Progenitor cell of endocrine pancreas (in vitro differentiated cells): ENCODE results near the gene GOLGA8S. TPM values are rescaled to one million over a fixed set of nuclear protein-coding genes. Genes with fewer than 3 reads are reported as not detected.

Source experiments
- total RNA-seq: library from RNA; stranded (reverse); gene quantifications from 2 replicates; pipeline ENCODE4 v1.2.1, GENCODE V29; 2021

GOLGA8S gene
- total RNA-seq, 1 donor from 2014 or later, result 0.81 TPM

Other genes with a start within 250 kb of the GOLGA8S start
- not detected in 2 replicates for gene GOLGA6L1, start 217.9 kb upstream of the GOLGA8S start, total RNA-seq
- not detected in 2 replicates for gene GOLGA6L26, start 20.6 kb upstream of the GOLGA8S start, total RNA-seq
- gene GOLGA6L2, start 92.5 kb downstream of the GOLGA8S start, total RNA-seq, result 0.12 and 0.16 TPM in 2 replicates
- gene MKRN3, start 210.9 kb downstream of the GOLGA8S start, total RNA-seq, result 0.24 and 0.46 TPM in 2 replicates